ENCODE measurements around the gene PTPRD.

DNA sequence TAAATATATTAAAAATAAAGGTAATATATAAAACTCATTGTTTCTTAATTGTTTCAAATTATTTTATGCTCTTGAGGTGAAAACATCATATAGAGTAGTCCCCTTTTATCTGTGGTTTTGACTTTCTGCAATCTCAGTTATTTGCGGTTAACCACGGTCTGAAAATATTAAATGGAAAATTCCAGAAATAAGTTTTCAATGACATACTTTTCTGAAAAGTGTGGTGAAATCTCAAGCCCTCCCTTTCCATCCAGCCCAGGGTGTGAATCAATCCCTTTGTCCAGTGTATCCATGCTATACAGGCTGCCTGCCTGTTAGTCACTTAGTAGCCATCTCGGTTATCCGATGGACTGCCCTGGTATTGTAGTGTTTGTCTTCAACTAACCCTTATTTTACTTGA, 2266.5 kb downstream of the PTPRD start:
- TF ChIP-seq, protein P1, sequence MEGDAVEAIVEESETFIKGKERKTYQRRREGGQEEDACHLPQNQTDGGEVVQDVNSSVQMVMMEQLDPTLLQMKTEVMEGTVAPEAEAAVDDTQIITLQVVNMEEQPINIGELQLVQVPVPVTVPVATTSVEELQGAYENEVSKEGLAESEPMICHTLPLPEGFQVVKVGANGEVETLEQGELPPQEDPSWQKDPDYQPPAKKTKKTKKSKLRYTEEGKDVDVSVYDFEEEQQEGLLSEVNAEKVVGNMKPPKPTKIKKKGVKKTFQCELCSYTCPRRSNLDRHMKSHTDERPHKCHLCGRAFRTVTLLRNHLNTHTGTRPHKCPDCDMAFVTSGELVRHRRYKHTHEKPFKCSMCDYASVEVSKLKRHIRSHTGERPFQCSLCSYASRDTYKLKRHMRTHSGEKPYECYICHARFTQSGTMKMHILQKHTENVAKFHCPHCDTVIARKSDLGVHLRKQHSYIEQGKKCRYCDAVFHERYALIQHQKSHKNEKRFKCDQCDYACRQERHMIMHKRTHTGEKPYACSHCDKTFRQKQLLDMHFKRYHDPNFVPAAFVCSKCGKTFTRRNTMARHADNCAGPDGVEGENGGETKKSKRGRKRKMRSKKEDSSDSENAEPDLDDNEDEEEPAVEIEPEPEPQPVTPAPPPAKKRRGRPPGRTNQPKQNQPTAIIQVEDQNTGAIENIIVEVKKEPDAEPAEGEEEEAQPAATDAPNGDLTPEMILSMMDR (IDR thresholded peaks at IDR 0.05): no peak
- no peak for TF ChIP-seq POLR2A (IDR thresholded peaks at IDR 0.05)

All from Peyer's patch (tissue), 4 donors.